ENCODE data around the gene STK24.

STK24 gene

DNA sequence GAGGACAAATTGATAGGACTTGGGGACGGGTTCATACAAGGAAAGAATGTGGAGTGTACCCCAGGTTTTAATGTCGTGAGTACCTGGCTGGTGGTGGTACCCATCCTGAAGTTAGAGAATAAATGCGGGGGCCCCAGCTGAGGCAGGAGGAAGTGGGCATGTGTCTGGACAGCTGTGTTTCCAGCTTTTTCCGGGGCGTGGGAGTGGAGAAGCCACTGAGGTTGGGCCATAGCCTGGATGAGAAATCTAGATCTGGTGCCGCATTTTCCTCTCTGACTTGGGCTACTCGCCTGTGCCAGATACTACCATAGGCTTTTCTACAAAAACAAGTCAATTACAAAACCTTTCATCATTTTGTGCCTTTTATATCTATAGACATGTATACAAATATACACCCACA is 147.4 kb downstream of the STK24 start:
- CTCF ChIA-PET: interaction anchor here (1.3 kb wide), 1 partner anchor 396 kb away, joined by 3 read pairs; no protein-coding TSS in a partner anchor

DNA sequence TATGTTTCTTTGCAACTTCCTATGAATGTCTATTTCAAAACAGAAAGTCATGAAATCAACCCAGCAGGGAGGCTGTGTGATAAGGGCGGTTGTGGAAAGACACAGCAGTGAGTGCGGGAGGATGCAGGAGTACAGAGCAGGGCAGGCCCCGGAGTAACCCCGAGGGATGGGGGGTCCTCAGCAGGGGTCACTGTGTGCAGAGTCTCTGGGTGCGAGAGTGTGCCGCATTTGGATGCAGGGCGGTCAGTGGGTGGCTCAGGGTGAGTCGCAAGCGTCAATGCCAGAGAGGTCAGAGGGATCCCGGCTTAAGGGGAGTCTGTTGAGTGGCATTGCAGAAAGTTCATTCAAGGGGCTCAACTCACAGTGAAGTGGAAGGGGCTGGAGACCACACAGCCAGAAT is 147.8 kb downstream of the STK24 start:
- CTCF ChIA-PET: interaction anchor here (1.3 kb wide), 1 partner anchor 395 kb away, joined by 3 read pairs; no protein-coding TSS in a partner anchor
- DNase-seq (ENCODE audit: low read depth, low spot score): no peak
- POLR2A ChIA-PET: no interaction called here
- no peak overlapping the region for H3K4me3 ChIP-seq (ENCODE audit: low read depth, low read length)
- TF ChIP-seq, protein P1, sequence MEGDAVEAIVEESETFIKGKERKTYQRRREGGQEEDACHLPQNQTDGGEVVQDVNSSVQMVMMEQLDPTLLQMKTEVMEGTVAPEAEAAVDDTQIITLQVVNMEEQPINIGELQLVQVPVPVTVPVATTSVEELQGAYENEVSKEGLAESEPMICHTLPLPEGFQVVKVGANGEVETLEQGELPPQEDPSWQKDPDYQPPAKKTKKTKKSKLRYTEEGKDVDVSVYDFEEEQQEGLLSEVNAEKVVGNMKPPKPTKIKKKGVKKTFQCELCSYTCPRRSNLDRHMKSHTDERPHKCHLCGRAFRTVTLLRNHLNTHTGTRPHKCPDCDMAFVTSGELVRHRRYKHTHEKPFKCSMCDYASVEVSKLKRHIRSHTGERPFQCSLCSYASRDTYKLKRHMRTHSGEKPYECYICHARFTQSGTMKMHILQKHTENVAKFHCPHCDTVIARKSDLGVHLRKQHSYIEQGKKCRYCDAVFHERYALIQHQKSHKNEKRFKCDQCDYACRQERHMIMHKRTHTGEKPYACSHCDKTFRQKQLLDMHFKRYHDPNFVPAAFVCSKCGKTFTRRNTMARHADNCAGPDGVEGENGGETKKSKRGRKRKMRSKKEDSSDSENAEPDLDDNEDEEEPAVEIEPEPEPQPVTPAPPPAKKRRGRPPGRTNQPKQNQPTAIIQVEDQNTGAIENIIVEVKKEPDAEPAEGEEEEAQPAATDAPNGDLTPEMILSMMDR (IDR thresholded peaks at IDR 0.05; ENCODE audit: insufficient read depth, low read length, missing control alignments): no peak

More for the DNA sequence above, 147.4 kb downstream of the STK24 start:
- no peak for DNase-seq (ENCODE audit: low read depth, low spot score)
- POLR2A ChIA-PET: no interaction called here
- H3K4me3 ChIP-seq (ENCODE audit: low read depth, low read length): no peak overlapping the region
- TF ChIP-seq, protein P1 (IDR thresholded peaks at IDR 0.05; ENCODE audit: insufficient read depth, low read length, missing control alignments): no peak

DNA sequence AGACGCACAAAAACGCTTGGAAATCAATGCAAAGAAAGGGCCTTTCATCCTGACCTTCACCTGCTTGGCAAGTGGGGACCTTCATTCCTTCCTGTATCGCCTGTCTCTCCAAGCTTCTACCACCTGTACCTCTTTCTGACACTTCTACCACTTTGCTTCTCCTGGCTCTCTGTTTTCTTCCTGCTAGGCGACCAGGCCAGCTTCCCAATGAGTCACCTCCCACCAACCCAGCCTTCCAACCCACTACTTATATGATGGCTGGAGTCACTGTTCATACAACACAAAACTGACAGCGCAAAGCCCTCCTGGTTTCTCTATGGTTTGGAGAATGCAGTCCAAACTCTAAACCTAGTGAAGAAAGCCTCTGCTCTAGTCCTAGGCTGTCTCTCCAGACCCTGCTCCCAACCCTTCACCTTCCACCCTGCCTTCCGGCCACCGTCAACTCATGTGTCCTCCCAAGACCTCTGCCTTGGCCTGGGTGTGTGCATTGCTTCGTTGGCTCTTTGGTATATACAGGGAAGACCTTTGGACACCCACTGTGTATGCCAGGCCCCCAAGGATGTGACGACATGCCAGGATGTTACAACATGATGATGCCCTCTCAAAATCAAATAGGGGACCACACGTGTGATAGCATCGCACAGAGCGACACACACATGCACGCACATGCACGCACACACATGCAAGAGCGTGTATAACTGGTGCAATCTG is 148.5 kb downstream of the STK24 start:
- no peak overlapping the region for H3K4me3 ChIP-seq (ENCODE audit: low read depth, low read length)
- TF ChIP-seq, protein P1 (IDR thresholded peaks at IDR 0.05; ENCODE audit: insufficient read depth, low read length, missing control alignments): no peak
- no peak for DNase-seq (ENCODE audit: low read depth, low spot score)
- ChIA-PET POLR2A (no interaction called here), CTCF (interaction anchor here (1.3 to 1.4 kb wide), 2 partner anchors 395 kb away, joined by 3 read pairs; no protein-coding TSS in a partner anchor)

DNA sequence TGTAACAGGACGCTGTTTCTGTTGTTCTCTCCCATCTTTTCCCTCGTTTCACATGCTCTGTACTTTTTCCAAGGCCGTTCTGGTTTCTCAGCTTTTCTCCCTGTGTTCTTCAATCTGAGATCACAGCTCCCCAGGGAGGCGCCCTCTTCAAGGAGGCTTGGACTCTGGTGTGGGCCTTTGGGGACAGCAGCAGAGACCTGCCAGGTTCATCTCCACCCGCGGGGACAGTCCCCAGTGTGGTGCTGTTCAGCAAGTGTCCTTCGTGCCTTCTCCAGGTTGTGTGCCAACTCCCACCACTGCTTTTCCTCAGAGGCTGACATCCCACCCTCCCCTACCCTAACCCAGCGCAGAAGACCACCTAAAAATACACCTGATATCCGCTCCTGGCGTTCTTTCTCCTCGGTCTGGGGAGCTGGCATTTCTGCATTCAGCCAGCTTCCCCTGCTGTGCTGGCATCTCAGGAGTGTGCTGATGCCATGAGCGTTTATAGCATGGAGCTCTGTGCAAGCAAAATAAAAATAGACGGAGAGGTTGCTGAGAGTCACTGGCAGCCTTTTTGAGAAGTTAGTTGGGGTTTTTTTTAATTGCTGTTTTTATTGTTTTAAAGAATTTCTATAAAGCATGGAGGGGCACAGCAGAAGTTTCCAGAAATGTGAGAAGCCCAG is 149.4 kb downstream of the STK24 start:
- POLR2A ChIA-PET: interaction anchor here (0.7 kb wide), 1 partner anchor 1145 kb away, joined by 3 read pairs; no protein-coding TSS in a partner anchor
- CTCF ChIA-PET: interaction anchor here (1.4 kb wide), 1 partner anchor 394 kb away, joined by 3 read pairs; no protein-coding TSS in a partner anchor
- no peak overlapping the region for H3K4me3 ChIP-seq (ENCODE audit: low read depth, low read length)
- no peak for DNase-seq (ENCODE audit: low read depth, low spot score)
- TF ChIP-seq, protein P1 (IDR thresholded peaks at IDR 0.05; ENCODE audit: insufficient read depth, low read length, missing control alignments): no peak

DNA sequence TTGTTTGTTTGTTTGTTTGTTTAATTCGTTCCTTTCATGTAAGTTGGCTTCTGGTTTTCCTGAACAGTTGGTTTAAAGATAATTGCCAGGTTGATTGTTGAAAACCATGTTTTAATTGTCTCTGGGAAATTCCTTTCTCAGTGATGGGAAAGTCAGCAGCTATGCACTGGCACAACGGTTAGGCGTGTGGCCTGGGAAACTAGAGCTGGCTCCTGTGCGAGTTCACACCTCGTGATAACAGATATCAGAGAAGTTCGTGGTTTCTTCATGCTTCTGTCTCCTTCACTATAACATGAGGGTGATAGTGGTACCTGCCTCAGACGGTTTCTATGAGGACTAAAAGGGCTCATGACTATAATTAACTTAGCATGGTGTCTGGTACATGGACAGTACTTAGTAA is 153.5 kb downstream of the STK24 start:
- POLR2A ChIA-PET: no interaction called here
- CTCF ChIA-PET: no interaction called here
- H3K4me3 ChIP-seq (ENCODE audit: low read depth, low read length): no peak overlapping the region
- DNase-seq (ENCODE audit: low read depth, low spot score): no peak
- TF ChIP-seq, protein P1 (IDR thresholded peaks at IDR 0.05; ENCODE audit: insufficient read depth, low read length, missing control alignments): no peak

DNA sequence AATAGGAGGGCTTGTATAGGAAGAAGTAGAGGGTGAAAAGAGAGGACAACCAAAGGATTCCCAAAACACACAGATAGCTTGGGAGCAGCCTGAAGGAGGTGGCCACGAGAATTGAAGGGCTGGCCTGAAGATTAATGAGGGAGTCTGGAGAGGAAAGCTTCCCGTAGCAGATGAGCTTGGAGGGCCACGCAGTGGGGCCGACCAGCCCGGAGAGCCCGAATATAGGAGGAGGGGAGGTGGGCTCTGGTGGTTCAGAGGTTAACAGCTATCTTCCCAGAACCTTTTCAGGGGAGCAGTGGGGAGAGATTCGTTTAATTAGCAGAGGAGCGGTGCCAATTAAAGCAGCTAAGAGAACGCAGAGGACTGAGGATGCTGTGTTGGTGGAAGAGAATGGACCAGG is 154.9 kb downstream of the STK24 start:
- TF ChIP-seq, protein P1 (IDR thresholded peaks at IDR 0.05; ENCODE audit: insufficient read depth, low read length, missing control alignments): no peak
- ChIA-PET POLR2A (no interaction called here), CTCF (interaction anchor here (0.7 to 1.3 kb wide), 4 partner anchors 9 to 231 kb away, joined by 3 to 6 read pairs (median 4); no protein-coding TSS in a partner anchor)
- DNase-seq (ENCODE audit: low read depth, low spot score): no peak
- H3K4me3 ChIP-seq (ENCODE audit: low read depth, low read length): no peak overlapping the region
